GM06990 (cell line): ENCODE measurements around the gene B4GALT5.

Experiments
- DNase-seq: peaks from one replicate; pipeline ENCODE4 v3.0.0-alpha.2; 2011; ENCODE audit not compliant: insufficient read length; ENCODE audit errors: extremely low read depth
- H3K27me3 ChIP-seq: replicated peaks from 2 replicates; pipeline ENCODE4 v1.6.0; 2011; ENCODE audit warnings: low read length; ENCODE audit not compliant: control insufficient read depth, insufficient read depth
- H3K36me3 ChIP-seq: 2 replicates; pipeline ENCODE4 v1.5.1; 2011; ENCODE audit warnings: low read length; ENCODE audit not compliant: control insufficient read depth, insufficient read depth
- H3K4me3 ChIP-seq: replicated peaks from 2 replicates; pipeline ENCODE4 v1.5.1; 2011; ENCODE audit warnings: low read depth, mild to moderate bottlenecking, control low read depth, low read length
- TF ChIP-seq, protein P1 (sequence below): IDR thresholded peaks from 2 replicates; pipeline ENCODE4 v1.5.1; 2011; ENCODE audit warnings: low read length, control low read depth, mild to moderate bottlenecking, inconsistent platforms; ENCODE audit not compliant: insufficient read depth, poor library complexity, severe bottlenecking

Gene B4GALT5

DNA sequence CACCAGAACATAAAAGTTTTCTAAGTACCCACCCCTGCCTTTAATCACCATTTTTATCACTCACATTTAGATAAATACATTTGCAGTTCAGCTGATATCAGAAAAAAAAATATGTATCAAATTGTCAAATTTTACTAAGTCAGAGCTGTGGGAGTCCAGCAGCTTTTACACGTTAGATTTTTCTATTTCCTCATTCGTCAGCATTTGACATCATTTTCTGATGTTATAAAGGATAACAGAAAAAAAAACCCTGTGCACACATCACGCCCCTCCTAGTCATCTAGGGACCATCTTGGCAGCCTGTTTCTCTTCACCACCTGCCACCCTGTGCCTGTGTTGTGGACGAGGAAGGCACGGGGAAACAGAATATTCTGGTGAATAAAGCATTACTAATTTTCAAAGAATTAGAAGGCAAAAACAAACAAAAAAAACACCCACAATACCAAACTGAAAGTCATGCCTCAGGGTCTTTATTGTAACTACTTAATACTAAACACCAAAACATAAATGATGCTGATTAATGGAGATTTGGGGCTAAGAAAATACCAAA lies 12.4 kb downstream of the B4GALT5 start:
- Histone ChIP-seq H3K27me3 (no peaks in the 10 kb centered on the region), H3K4me3 (no peak overlapping the region), H3K36me3 (no peaks in the 10 kb centered on the region; the same call in 1 of the 2 replicates)
- no peak for DNase-seq
- TF ChIP-seq, protein P1, sequence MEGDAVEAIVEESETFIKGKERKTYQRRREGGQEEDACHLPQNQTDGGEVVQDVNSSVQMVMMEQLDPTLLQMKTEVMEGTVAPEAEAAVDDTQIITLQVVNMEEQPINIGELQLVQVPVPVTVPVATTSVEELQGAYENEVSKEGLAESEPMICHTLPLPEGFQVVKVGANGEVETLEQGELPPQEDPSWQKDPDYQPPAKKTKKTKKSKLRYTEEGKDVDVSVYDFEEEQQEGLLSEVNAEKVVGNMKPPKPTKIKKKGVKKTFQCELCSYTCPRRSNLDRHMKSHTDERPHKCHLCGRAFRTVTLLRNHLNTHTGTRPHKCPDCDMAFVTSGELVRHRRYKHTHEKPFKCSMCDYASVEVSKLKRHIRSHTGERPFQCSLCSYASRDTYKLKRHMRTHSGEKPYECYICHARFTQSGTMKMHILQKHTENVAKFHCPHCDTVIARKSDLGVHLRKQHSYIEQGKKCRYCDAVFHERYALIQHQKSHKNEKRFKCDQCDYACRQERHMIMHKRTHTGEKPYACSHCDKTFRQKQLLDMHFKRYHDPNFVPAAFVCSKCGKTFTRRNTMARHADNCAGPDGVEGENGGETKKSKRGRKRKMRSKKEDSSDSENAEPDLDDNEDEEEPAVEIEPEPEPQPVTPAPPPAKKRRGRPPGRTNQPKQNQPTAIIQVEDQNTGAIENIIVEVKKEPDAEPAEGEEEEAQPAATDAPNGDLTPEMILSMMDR = no peak

DNA sequence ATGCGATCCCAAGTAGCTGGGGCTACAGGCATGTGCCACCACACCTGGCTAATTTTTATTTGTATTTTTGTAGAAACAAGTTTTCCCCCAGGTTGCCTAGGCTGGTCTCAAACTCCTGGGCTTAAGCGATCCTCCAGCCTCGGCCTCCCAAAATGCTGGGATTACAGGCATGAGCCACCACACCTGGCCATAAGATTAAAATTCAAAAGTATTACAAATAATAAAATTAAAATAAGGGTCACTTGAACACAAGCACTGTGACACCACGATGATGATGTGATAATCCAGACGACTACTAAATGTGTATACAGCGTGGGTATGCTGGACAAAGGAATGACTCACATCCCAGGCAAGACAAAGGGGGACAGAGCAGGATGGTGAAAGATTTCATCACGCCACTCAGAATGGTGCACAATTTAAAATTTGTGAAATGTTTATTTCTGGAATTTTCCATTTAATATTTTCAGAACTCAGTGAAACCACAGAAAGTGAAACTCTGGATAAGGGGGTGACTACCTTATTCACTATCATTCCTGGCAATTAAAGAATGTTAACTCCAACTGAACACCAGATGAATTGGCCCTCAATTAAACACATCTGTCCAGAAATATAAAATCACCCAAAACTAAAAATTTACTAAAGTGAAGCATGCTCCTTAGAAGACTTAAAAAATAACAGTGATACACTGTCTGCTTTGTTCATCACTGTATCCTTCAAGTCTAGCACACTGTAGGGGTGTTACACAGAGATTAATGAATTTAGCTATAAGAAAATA lies 13.1 kb downstream of the B4GALT5 start:
- no peak for DNase-seq
- Histone ChIP-seq H3K36me3 (no peaks in the 10 kb centered on the region; the same call in 1 of the 2 replicates), H3K27me3 (no peaks in the 10 kb centered on the region), H3K4me3 (no peak overlapping the region)
- TF ChIP-seq, protein P1 = no peak

DNA sequence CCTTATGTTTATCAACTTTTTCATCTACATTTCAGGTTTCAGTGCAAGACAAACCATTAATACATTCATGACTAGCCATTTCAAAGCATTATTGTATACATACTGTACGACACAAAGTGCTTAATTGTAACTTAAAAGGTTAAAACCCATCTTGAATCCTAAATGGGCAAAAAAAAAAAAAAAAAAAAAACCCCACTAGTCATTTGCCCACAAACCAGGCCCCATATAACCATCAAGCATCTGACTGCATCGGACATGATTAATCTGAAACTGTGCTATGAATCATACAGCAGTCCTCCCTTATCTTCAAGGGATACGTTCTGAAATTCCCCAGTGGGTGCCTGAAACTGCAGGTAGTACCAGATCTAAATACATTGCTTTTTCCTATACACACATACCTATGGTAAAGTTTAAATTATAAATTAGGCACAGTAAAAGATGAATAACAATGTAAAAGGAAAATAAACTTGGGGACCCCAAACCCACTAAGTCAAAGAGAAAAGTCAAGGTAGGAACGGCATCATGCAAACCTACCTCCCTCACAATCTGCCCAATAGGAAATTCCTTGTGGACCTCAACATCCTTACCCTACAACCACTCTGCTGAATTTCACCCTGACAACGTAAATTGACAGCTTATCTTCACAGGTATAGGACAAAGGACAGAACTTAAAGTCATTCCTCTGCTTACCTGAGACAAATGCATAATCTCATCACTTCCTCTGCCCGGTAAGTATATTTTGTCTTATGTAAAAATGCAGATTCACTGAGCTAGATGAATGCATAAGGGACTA lies 14.3 kb downstream of the B4GALT5 start:
- Histone ChIP-seq H3K4me3 (no peak overlapping the region), H3K27me3 (no peaks in the 10 kb centered on the region), H3K36me3 (no peaks in the 10 kb centered on the region; the same call in 1 of the 2 replicates)
- TF ChIP-seq, protein P1 = no peak
- no peak for DNase-seq

DNA sequence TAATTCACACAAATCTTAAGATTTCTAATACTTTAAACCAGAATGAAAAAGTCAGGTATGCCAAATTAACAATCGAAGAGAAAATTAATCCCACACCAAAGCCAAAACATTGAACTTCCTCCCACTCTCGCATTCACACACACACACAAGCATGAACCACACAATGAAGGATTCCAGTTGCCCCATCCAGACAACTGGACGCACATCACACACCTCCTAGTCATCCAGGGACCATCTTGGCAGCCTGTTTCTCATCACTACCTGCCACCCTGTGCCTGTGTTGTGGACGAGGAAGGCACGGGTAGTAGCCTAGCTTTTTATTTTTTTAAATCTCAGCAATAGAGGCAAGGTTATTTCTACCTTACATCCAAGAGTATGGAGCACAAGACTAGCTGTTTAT lies 15.2 kb downstream of the B4GALT5 start:
- H3K36me3 ChIP-seq = no peaks in the 10 kb centered on the region; the same call in 1 of the 2 replicates
- no peak overlapping the region for H3K4me3 ChIP-seq
- no peaks in the 10 kb centered on the region for H3K27me3 ChIP-seq
- TF ChIP-seq, protein P1 = no peak
- DNase-seq = no peak

DNA sequence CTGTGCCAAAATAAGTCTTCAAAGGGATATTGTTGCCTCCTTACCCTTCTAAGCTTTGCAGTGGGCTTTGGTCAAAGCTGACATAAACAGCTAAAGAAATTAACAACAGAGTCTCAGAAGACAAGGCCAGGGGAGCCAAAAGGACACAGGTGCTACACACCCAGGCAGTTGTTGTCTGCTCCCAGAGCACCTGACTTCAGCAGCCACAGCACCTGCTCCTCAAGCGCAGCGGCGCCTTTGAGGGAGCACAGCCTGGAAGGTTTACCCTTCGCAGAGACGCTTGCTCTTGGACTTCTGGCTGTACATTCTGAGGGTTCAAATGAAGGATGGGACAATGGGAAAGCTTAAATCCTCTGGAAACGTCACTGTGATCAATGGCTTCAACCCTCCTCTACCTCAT lies 16.6 kb downstream of the B4GALT5 start:
- no peak for DNase-seq
- no peak overlapping the region for H3K4me3 ChIP-seq
- no peaks in the 10 kb centered on the region for H3K27me3 ChIP-seq
- TF ChIP-seq, protein P1 = no peak
- no peaks in the 10 kb centered on the region; the same call in 1 of the 2 replicates for H3K36me3 ChIP-seq
